ENCODE results near the gene LCLAT1.

DNA sequence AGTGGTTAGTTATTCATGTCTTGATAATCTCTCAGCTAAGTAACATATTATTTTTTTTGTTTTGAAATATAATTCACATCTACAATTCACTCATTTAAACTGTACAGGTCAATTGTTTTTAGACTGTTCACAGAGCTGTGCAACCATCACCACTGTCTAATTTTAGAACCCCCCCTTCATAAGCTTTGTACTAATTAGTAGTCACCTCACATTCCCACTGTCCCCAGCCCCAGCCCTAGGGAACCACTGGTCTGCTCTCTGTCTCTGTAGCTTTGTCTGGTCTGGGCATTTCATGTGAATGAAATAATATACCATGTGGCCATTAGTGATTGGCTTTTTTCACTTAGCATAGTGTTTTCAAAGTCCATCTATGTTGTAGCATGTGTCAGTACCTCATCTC, 55.3 kb downstream of the LCLAT1 start:
- TF ChIP-seq, protein P1, sequence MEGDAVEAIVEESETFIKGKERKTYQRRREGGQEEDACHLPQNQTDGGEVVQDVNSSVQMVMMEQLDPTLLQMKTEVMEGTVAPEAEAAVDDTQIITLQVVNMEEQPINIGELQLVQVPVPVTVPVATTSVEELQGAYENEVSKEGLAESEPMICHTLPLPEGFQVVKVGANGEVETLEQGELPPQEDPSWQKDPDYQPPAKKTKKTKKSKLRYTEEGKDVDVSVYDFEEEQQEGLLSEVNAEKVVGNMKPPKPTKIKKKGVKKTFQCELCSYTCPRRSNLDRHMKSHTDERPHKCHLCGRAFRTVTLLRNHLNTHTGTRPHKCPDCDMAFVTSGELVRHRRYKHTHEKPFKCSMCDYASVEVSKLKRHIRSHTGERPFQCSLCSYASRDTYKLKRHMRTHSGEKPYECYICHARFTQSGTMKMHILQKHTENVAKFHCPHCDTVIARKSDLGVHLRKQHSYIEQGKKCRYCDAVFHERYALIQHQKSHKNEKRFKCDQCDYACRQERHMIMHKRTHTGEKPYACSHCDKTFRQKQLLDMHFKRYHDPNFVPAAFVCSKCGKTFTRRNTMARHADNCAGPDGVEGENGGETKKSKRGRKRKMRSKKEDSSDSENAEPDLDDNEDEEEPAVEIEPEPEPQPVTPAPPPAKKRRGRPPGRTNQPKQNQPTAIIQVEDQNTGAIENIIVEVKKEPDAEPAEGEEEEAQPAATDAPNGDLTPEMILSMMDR (IDR thresholded peaks at IDR 0.05) = no peak
- no peak for TF ChIP-seq EZH2 (IDR thresholded peaks at IDR 0.05; ENCODE audit: borderline replicate concordance, insufficient read depth, low read depth, low read length, poor library complexity, severe bottlenecking)

All from B cell (primary cell).